Neural progenitor cell (in vitro differentiated cells): ENCODE results near the gene POC1A. TPM values are rescaled to one million over a fixed set of nuclear protein-coding genes. Genes with fewer than 3 reads are reported as not detected.
"Not testable (repeated sequence)": the region's sequence is repeated elsewhere in the genome, so short reads cannot be mapped to it uniquely, and the experiment has no call there.

Experiments used
- DNase-seq: peaks from one replicate; pipeline ENCODE4 v3.0.0-alpha.2; 2016; ENCODE audit warnings: low spot score
- H2AFZ ChIP-seq: fragments of 200-600 bp; sonication (generic); replicated peaks from 2 replicates; pipeline ENCODE4 v1.6.1; 2016; ENCODE audit warnings: antibody characterized with exemption
- H3F3A ChIP-seq: fragments of 200-600 bp; sonication (generic); 2 replicates; pipeline ENCODE4 v1.6.1; 2016; ENCODE audit warnings: antibody characterized with exemption, low read depth
- H3K27ac ChIP-seq: fragments of 200-600 bp; sonication (generic); 2 replicates; pipeline ENCODE4 v1.5.1; 2016; ENCODE audit warnings: mild to moderate bottlenecking
- H3K27me3 ChIP-seq: fragments of 200-600 bp; sonication (generic); 2 replicates; pipeline ENCODE4 v1.6.1; 2016; ENCODE audit warnings: mild to moderate bottlenecking, moderate library complexity
- H3K36me3 ChIP-seq: fragments of 200-600 bp; sonication (generic); 2 replicates; pipeline ENCODE4 v1.5.1; 2016
- H3K4me1 ChIP-seq: fragments of 200-600 bp; sonication (generic); 2 replicates; pipeline ENCODE4 v1.6.1; 2016; ENCODE audit warnings: mixed run types
- H3K4me2 ChIP-seq: fragments of 200-600 bp; sonication (generic); 2 replicates; pipeline ENCODE4 v1.6.1; 2016
- H3K4me3 ChIP-seq: fragments of 200-600 bp; sonication (generic); 2 replicates; pipeline ENCODE4 v1.5.1; 2016
- H3K79me2 ChIP-seq: fragments of 200-600 bp; sonication (generic); 2 replicates; pipeline ENCODE4 v1.6.1; 2016; ENCODE audit warnings: low read depth
- H3K9ac ChIP-seq: fragments of 200-600 bp; sonication (generic); 2 replicates; pipeline ENCODE4 v1.6.1; 2016
- H3K9me3 ChIP-seq: fragments of 200-600 bp; sonication (generic); 2 replicates; pipeline ENCODE4 v1.5.1; 2016; ENCODE audit warnings: low read depth
- H4K20me1 ChIP-seq: fragments of 200-600 bp; sonication (generic); 2 replicates; pipeline ENCODE4 v1.6.1; 2016; ENCODE audit warnings: low read depth
- H3K27ac Mint-ChIP-seq: 3 replicates; pipeline ENCODE4 v1.8.0; 2021; ENCODE audit warnings: mixed read lengths
- H3K27me3 Mint-ChIP-seq: 2 replicates; pipeline ENCODE4 v1.8.0; 2022; ENCODE audit warnings: low read depth, mild to moderate bottlenecking, inconsistent platforms, moderate library complexity, mixed read lengths; ENCODE audit not compliant: insufficient read depth
- H3K36me3 Mint-ChIP-seq: 3 replicates; pipeline ENCODE4 v1.8.0; 2021; ENCODE audit warnings: mixed read lengths
- H3K4me1 Mint-ChIP-seq: 3 replicates; pipeline ENCODE4 v1.8.0; 2021; ENCODE audit warnings: mixed read lengths
- H3K4me3 Mint-ChIP-seq: 3 replicates; pipeline ENCODE4 v1.8.0; 2021; ENCODE audit warnings: mild to moderate bottlenecking, moderate library complexity, mixed read lengths
- H3K9me3 Mint-ChIP-seq: 3 replicates; pipeline ENCODE4 v1.8.0; 2020; ENCODE audit warnings: mixed read lengths
- CTCF ChIP-seq: fragments of 200-600 bp; sonication (generic); IDR thresholded peaks from 2 replicates; pipeline ENCODE4 v1.5.1; 2017; ENCODE audit warnings: antibody characterized with exemption, mild to moderate bottlenecking
- EZH2 ChIP-seq: fragments of 200-600 bp; sonication (generic); IDR thresholded peaks from 2 replicates; pipeline ENCODE4 v1.6.1; 2017; ENCODE audit warnings: antibody characterized with exemption, mild to moderate bottlenecking, moderate library complexity
- EZH2phosphoT487 ChIP-seq: fragments of 200-600 bp; sonication (generic); IDR thresholded peaks from 2 replicates; pipeline ENCODE4 v1.6.1; 2017; ENCODE audit warnings: antibody characterized with exemption
- total RNA-seq: library from RNA; depleted of rRNA; stranded (reverse); fragments of >200 nt; gene quantifications from 2 replicates; pipeline ENCODE4 v1.2.3, GENCODE V29; 2015; ENCODE audit warnings: low replicate concordance

Gene POC1A
- total RNA-seq, 1 donor from 2014 or later: 10.3 TPM

GRCh38 chr3:52174896-52175295 is 20.7 kb upstream of the POC1A start:
- TF ChIP-seq CTCF (no peak), EZH2phosphoT487 (no peak), EZH2 (no peak)
- H3K27me3 Mint-ChIP-seq: peaks cover 7% of the 10 kb centered on the region
- Histone ChIP-seq H3K27me3 (no peaks in the 10 kb centered on the region), H3F3A (no peaks in the 10 kb centered on the region), H3K36me3 (no peaks in the 10 kb centered on the region), H3K9ac (no peak overlapping the region), H3K4me3 (no peak overlapping the region), H2AFZ (no peak overlapping the region), H3K4me2 (no peak overlapping the region), H4K20me1 (no peaks in the 10 kb centered on the region), H3K9me3 (no peaks in the 10 kb centered on the region), H3K27ac (no peak overlapping the region), H3K79me2 (no peaks in the 10 kb centered on the region), H3K4me1 (no peaks in the 10 kb centered on the region)
- H3K4me1 Mint-ChIP-seq: peaks cover 16% of the 10 kb centered on the region
- H3K36me3 Mint-ChIP-seq: no peaks in the 10 kb centered on the region
- H3K9me3 Mint-ChIP-seq: no peaks in the 10 kb centered on the region
- H3K27ac Mint-ChIP-seq: peak overlapping the region; percentile 39
- H3K4me3 Mint-ChIP-seq: no peak overlapping the region
- no peak for DNase-seq

GRCh38 chr3:52173101-52173500 is 18.9 kb upstream of the POC1A start:
- peaks cover 4% of the 10 kb centered on the region for H3K27me3 Mint-ChIP-seq
- peaks cover 16% of the 10 kb centered on the region for H3K4me1 Mint-ChIP-seq
- Histone ChIP-seq H3K4me2 (no peak overlapping the region), H3K4me1 (no peaks in the 10 kb centered on the region), H3K9me3 (no peaks in the 10 kb centered on the region), H3K4me3 (no peak overlapping the region), H3F3A (no peaks in the 10 kb centered on the region), H3K27me3 (no peaks in the 10 kb centered on the region), H3K27ac (no peak overlapping the region), H2AFZ (no peak overlapping the region), H3K79me2 (no peaks in the 10 kb centered on the region), H3K9ac (no peak overlapping the region), H4K20me1 (no peaks in the 10 kb centered on the region), H3K36me3 (no peaks in the 10 kb centered on the region)
- no peak for DNase-seq
- no peaks in the 10 kb centered on the region for H3K36me3 Mint-ChIP-seq
- TF ChIP-seq EZH2phosphoT487 (no peak), EZH2 (no peak)
- H3K9me3 Mint-ChIP-seq: no peaks in the 10 kb centered on the region
- no peak overlapping the region for H3K4me3 Mint-ChIP-seq
- no peak overlapping the region for H3K27ac Mint-ChIP-seq

- Histone ChIP-seq H2AFZ (no peak overlapping the region), H4K20me1 (no peaks in the 10 kb centered on the region), H3K27me3 (no peaks in the 10 kb centered on the region), H3K4me2 (no peak overlapping the region), H3K9me3 (no peaks in the 10 kb centered on the region), H3K4me3 (no peak overlapping the region), H3K9ac (no peak overlapping the region), H3K36me3 (no peaks in the 10 kb centered on the region), H3K4me1 (no peaks in the 10 kb centered on the region), H3K79me2 (no peaks in the 10 kb centered on the region), H3K27ac (no peak overlapping the region), H3F3A (no peaks in the 10 kb centered on the region)
- TF ChIP-seq EZH2: no peak
- no peak for TF ChIP-seq CTCF
- no peak for TF ChIP-seq EZH2phosphoT487
- no peak for DNase-seq
- H3K27me3 Mint-ChIP-seq: peaks cover 4% of the 10 kb centered on the region
- no peak overlapping the region for H3K4me3 Mint-ChIP-seq
- no peak overlapping the region for H3K27ac Mint-ChIP-seq
- no peaks in the 10 kb centered on the region for H3K36me3 Mint-ChIP-seq
- no peaks in the 10 kb centered on the region for H3K9me3 Mint-ChIP-seq
- H3K4me1 Mint-ChIP-seq: peaks cover 12% of the 10 kb centered on the region
These were observed 18.1 kb upstream of the POC1A start for GRCh38 chr3:52172262-52172757.

GRCh38 chr3:52171514-52172261 is 17.5 kb upstream of the POC1A start:
- H3K27ac Mint-ChIP-seq: no peak overlapping the region
- no peak overlapping the region for H3K4me2 ChIP-seq

GRCh38 chr3:52170217-52170616 is 16.0 kb upstream of the POC1A start:
- not testable (repeated sequence) for H3K4me1 Mint-ChIP-seq, H3K27me3 ChIP-seq, H3K27me3 Mint-ChIP-seq

More at GRCh38 chr3:52171514-52172261, 17.5 kb upstream of the POC1A start:
- no peak overlapping the region for H3K4me3 Mint-ChIP-seq
- H3K27me3 Mint-ChIP-seq: peaks cover 4% of the 10 kb centered on the region
- Histone ChIP-seq H3F3A (no peaks in the 10 kb centered on the region), H3K9ac (no peak overlapping the region), H3K79me2 (no peaks in the 10 kb centered on the region), H3K4me1 (no peaks in the 10 kb centered on the region), H3K4me3 (no peak overlapping the region), H3K27ac (no peak overlapping the region), H2AFZ (no peak overlapping the region), H4K20me1 (no peaks in the 10 kb centered on the region), H3K36me3 (no peaks in the 10 kb centered on the region), H3K27me3 (no peaks in the 10 kb centered on the region), H3K9me3 (no peaks in the 10 kb centered on the region)
- DNase-seq: no peak
- H3K4me1 Mint-ChIP-seq: peaks cover 10% of the 10 kb centered on the region
- TF ChIP-seq EZH2phosphoT487: no peak
- TF ChIP-seq CTCF: no peak
- no peak for TF ChIP-seq EZH2
- no peaks in the 10 kb centered on the region for H3K36me3 Mint-ChIP-seq
- no peaks in the 10 kb centered on the region for H3K9me3 Mint-ChIP-seq

More at GRCh38 chr3:52170217-52170616, 16.0 kb upstream of the POC1A start:
- H3F3A ChIP-seq, H2AFZ ChIP-seq, H3K9me3 ChIP-seq, H3K4me1 ChIP-seq, H3K27ac ChIP-seq, H3K4me3 Mint-ChIP-seq, H3K27ac Mint-ChIP-seq, H3K36me3 ChIP-seq, H3K36me3 Mint-ChIP-seq, H4K20me1 ChIP-seq, DNase-seq, H3K9me3 Mint-ChIP-seq, H3K9ac ChIP-seq, H3K4me2 ChIP-seq, H3K79me2 ChIP-seq, H3K4me3 ChIP-seq: not testable (repeated sequence)
